CD4-positive, alpha-beta T cell treated with Interleukin-2 at 100 ng/mL for 4 hours (primary cell): ENCODE measurements around the gene ORC3.
"Not testable (repeated sequence)": the region's sequence is repeated elsewhere in the genome, so short reads cannot be mapped to it uniquely, and the experiment has no call there.

Experiments
- DNase-seq: peaks from one replicate; pipeline ENCODE4 v3.0.0-alpha.2; 2020; ENCODE audit warnings: low spot score

Gene ORC3

GRCh38 chr6:87697581-87698546 is 107.9 kb downstream of the ORC3 start:
- DNase-seq = no peak

- DNase-seq = peak; percentile 49
Measured at GRCh38 chr6:87698547-87699006, 108.6 kb downstream of the ORC3 start.

- no peak for DNase-seq
Measured at GRCh38 chr6:87699576-87699975, 109.6 kb downstream of the ORC3 start.

GRCh38 chr6:87700397-87701343 is 110.7 kb downstream of the ORC3 start:
- DNase-seq = peak; percentile 72

GRCh38 chr6:87701344-87701675 is 111.4 kb downstream of the ORC3 start:
- no peak for DNase-seq

- DNase-seq = peak; percentile 98
Measured at GRCh38 chr6:87701676-87702588, 112.0 kb downstream of the ORC3 start, which contains the start of gene AKIRIN2. TSS of gene AKIRIN2 (minus strand) at chr6:87702233. CDS start at chr6:87701684, 549 bp downstream.

GRCh38 chr6:87702589-87702945 is 112.6 kb downstream of the ORC3 start:
- DNase-seq = no peak

- DNase-seq = not testable (repeated sequence)
Measured at GRCh38 chr6:87703039-87703438, 113.1 kb downstream of the ORC3 start.

GRCh38 chr6:87705070-87705691 is 115.2 kb downstream of the ORC3 start:
- peak; percentile 47 for DNase-seq

- DNase-seq = no peak
Measured at GRCh38 chr6:87706187-87706966, 116.4 kb downstream of the ORC3 start.

- not testable (repeated sequence) for DNase-seq
Measured at GRCh38 chr6:87708581-87709427, 118.9 kb downstream of the ORC3 start.

GRCh38 chr6:87710090-87710489 is 120.2 kb downstream of the ORC3 start:
- DNase-seq = no peak

GRCh38 chr6:87712713-87713112 is 122.8 kb downstream of the ORC3 start:
- DNase-seq = not testable (repeated sequence)

- no peak for DNase-seq
Measured at GRCh38 chr6:87714093-87714842, 124.3 kb downstream of the ORC3 start.
